ENCODE data around the gene MARCHF5. TPM values are rescaled to one million over a fixed set of nuclear protein-coding genes. Genes with fewer than 3 reads are reported as not detected.

The MARCHF5 gene, protein sequence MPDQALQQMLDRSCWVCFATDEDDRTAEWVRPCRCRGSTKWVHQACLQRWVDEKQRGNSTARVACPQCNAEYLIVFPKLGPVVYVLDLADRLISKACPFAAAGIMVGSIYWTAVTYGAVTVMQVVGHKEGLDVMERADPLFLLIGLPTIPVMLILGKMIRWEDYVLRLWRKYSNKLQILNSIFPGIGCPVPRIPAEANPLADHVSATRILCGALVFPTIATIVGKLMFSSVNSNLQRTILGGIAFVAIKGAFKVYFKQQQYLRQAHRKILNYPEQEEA
- total RNA-seq = 10 to 100 TPM; 24.2 to 29.8 (median 27.7) TPM

DNA sequence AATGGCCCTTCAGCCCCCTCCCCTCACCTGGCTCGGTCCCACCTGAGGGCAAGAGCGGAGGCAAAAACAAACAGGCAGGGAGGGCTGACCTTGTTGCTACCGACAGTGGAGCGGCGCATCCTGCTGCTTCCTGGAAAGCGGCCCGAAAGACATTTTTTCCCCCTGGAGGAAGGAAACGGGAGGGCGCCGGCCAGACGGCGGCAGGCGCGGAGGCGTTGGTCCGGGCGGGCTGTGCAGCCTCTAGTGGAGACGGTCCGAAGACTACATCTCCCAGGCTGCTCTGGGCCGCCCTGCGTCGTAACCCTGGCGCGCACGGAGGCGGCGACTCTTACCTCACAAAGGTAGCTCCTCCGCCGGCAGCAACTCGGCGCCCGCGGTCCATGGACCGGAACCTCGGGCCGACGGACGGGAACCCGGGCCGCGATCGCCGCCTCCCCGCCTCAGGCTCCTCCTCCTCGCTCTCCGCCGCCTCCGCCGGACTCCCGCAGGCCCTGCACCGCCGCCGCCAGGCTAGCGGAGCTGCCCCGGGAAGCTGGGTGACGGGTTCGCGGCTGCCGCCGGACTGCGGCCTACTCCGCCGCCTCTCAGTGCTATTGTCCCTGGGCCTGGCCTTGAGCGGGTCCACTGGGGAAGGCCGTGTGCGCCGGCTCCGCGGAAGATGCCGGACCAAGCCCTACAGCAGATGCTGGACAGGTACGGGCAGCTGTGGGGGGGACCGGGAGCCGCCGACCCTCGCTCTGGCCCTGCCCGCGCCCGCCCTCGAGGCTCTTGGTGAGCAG lies at the start of gene MARCHF5, which contains the start of gene CPEB3:
Gene MARCHF5 (plus strand): TSS at position 331 of the 779 bp plus-strand sequence. CDS start 328 bp downstream, at position 659.
Gene CPEB3 (minus strand): TSS at position 242 of the 779 bp plus-strand sequence. CDS start 50,728 bp downstream, outside the sequence.
- peak in 1 of 2 donors; percentile 92 for TF ChIP-seq POLR2A (IDR thresholded peaks at IDR 0.05)
- TF ChIP-seq, protein P1, sequence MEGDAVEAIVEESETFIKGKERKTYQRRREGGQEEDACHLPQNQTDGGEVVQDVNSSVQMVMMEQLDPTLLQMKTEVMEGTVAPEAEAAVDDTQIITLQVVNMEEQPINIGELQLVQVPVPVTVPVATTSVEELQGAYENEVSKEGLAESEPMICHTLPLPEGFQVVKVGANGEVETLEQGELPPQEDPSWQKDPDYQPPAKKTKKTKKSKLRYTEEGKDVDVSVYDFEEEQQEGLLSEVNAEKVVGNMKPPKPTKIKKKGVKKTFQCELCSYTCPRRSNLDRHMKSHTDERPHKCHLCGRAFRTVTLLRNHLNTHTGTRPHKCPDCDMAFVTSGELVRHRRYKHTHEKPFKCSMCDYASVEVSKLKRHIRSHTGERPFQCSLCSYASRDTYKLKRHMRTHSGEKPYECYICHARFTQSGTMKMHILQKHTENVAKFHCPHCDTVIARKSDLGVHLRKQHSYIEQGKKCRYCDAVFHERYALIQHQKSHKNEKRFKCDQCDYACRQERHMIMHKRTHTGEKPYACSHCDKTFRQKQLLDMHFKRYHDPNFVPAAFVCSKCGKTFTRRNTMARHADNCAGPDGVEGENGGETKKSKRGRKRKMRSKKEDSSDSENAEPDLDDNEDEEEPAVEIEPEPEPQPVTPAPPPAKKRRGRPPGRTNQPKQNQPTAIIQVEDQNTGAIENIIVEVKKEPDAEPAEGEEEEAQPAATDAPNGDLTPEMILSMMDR (IDR thresholded peaks at IDR 0.05) = peak; percentile 38 to 88 (median 77)
- intact Hi-C loops (cut with DNase I) = loop anchor here (5.0 kb wide), 2 partner anchors 54 to 204 kb away; no protein-coding TSS in a partner anchor
- no peaks in the 10 kb centered on the region for H3K9me3 ChIP-seq
- peak within 1 kb of the TSS; percentile 71 to 99 (median 93) for H3K4me3 ChIP-seq (replicated peaks in 1 of 3)
- WGBS, 2 donors = 3% methylated on average over 12 of the region's 79 CpGs; no CpG with 5 or more reads in 1 of the 2 donors
- H3K36me3 ChIP-seq = no peaks in the 10 kb centered on the region
- DNase-seq = peak; percentile 98
- H3K27me3 ChIP-seq = no peaks in the 10 kb centered on the region
- no peaks in the 10 kb centered on the region for H3K4me1 ChIP-seq
- peak within 1 kb of the TSS; percentile 93 to 98 (median 97) for H3K27ac ChIP-seq

DNA sequence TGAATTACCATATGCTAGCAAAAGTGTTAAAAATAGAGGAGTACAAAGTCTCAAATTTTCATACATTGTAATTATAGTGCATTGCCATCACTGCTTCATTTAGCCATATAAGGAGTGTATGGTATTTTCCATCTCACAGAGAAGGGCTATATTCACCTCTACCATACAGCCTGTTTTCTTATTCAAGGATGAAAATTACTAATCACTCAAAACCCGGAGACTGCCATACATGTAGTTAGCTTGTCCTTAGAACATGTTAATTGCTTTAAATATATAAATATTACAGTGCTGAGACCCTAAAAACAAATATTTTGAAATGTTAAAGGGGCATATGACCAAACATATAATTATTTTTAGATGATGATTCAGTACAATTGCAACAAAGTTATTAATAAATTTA lies 49.5 kb upstream of the MARCHF5 start:
- intact Hi-C loops (cut with DNase I) = no loop called here
- TF ChIP-seq, protein P1 (IDR thresholded peaks at IDR 0.05) = no peak
- TF ChIP-seq POLR2A (IDR thresholded peaks at IDR 0.05) = no peak
- no peak for DNase-seq
- peaks cover 12 to 23% of the 10 kb centered on the region in 2 donors for H3K4me1 ChIP-seq
- no peaks in the 10 kb centered on the region for H3K27me3 ChIP-seq
- H3K36me3 ChIP-seq = no peaks in the 10 kb centered on the region
- peak overlapping the region; percentile 81 to 95 (median 90) for H3K27ac ChIP-seq
- WGBS, 2 donors = 56 to 65% methylated on average over 1 of the region's 1 CpG
- no peaks in the 10 kb centered on the region for H3K9me3 ChIP-seq
- H3K4me3 ChIP-seq (replicated peaks in 1 of 3) = no peak overlapping the region

- TF ChIP-seq, protein P1 (IDR thresholded peaks at IDR 0.05) = no peak
- TF ChIP-seq POLR2A (IDR thresholded peaks at IDR 0.05) = no peak
- no peaks in the 10 kb centered on the region for H3K9me3 ChIP-seq
- no peak overlapping the region for H3K27ac ChIP-seq
- H3K4me1 ChIP-seq = peaks cover 12 to 23% of the 10 kb centered on the region in 2 donors
- no peak overlapping the region for H3K4me3 ChIP-seq (replicated peaks in 1 of 3)
- no peaks in the 10 kb centered on the region for H3K36me3 ChIP-seq
- H3K27me3 ChIP-seq = no peaks in the 10 kb centered on the region
- intact Hi-C loops (cut with DNase I) = no loop called here
- DNase-seq = no peak
- WGBS, 2 donors = 54 to 64% methylated on average over 2 of the region's 2 CpGs
These were observed 48.6 kb upstream of the MARCHF5 start for GRCh38 chr10:92242380-92242779.

- intact Hi-C loops (cut with DNase I) = no loop called here
These were observed 47.9 kb upstream of the MARCHF5 start for GRCh38 chr10:92242910-92243671.

More at GRCh38 chr10:92242910-92243671, 47.9 kb upstream of the MARCHF5 start:
- peak; percentile 71 to 76 for DNase-seq
- peak overlapping the region; percentile 1 to 57 (median 36) for H3K27ac ChIP-seq
- peak overlapping the region in 2 of 3 donors; percentile 16 to 17 for H3K4me3 ChIP-seq (replicated peaks in 1 of 3)
- no peaks in the 10 kb centered on the region for H3K27me3 ChIP-seq
- H3K9me3 ChIP-seq = no peaks in the 10 kb centered on the region
- no peaks in the 10 kb centered on the region for H3K36me3 ChIP-seq
- H3K4me1 ChIP-seq = peaks cover 12 to 20% of the 10 kb centered on the region in 2 donors
- 6 to 14% methylated on average over 8 of the region's 8 CpGs for WGBS, 2 donors
- peak in 1 of 2 donors; percentile 29 for TF ChIP-seq POLR2A (IDR thresholded peaks at IDR 0.05)
- TF ChIP-seq, protein P1 (IDR thresholded peaks at IDR 0.05) = no peak
